H1 (cell line): ENCODE results near the gene MARCHF3. TPM values are rescaled to one million over a fixed set of nuclear protein-coding genes. Genes with fewer than 3 reads are reported as not detected.

ENCODE experiments used
- CTCF ChIA-PET: fragments of 300-600 bp; sonication (Branson Sonifier 250); formaldehyde crosslinking; loops from one replicate; lab custom pipeline; 2021; ENCODE audit not compliant: partially characterized antibody; lab: Charles Lee
- POLR2A ChIA-PET: fragments of 300-600 bp; sonication (Branson Sonifier 250); formaldehyde crosslinking; loops from one replicate; lab custom pipeline; 2021; ENCODE audit warnings: inconsistent platforms; ENCODE audit not compliant: partially characterized antibody; lab: Charles Lee
- DNase-seq, 2 experiments: peaks; one replicate each; pipeline versions ENCODE4 v3.0.0 to v3.0.0-alpha.2; 2010 to 2022; ENCODE audit warnings: low spot score in 2 of 2, low read depth in 1 of 2, mixed read lengths in 1 of 2
- FAIRE-seq: peaks from 2 replicates; lab custom pipeline; 2011; peaks lifted over from hg19 to GRCh38; lab: Jason Lieb, UNC
- H2AFZ ChIP-seq: 2 replicates; pipeline ENCODE4 v1.8.1; 2012; ENCODE audit warnings: low read length, inconsistent platforms
- H2AK5ac ChIP-seq: 2 replicates; pipeline ENCODE4 v1.6.1; 2013; ENCODE audit warnings: low read depth, low read length
- H2BK120ac ChIP-seq: replicated peaks from 2 replicates; pipeline ENCODE3; 2013; ENCODE audit warnings: low read depth, low read length, inconsistent platforms
- H2BK12ac ChIP-seq: 2 replicates; pipeline ENCODE4 v1.6.1; 2013; ENCODE audit warnings: low read depth, low read length
- H2BK15ac ChIP-seq: 2 replicates; pipeline ENCODE4 v1.6.1; 2013; ENCODE audit warnings: low read length
- H2BK20ac ChIP-seq: 2 replicates; pipeline ENCODE4 v1.6.1; 2013; ENCODE audit warnings: low read length
- H2BK5ac ChIP-seq: 2 replicates; pipeline ENCODE4 v1.6.1; 2013; ENCODE audit warnings: low read depth, low read length
- H3K14ac ChIP-seq: 2 replicates; pipeline ENCODE4 v1.6.1; 2013; ENCODE audit warnings: inconsistent platforms; ENCODE audit not compliant: insufficient read length
- H3K18ac ChIP-seq: 2 replicates; pipeline ENCODE4 v1.6.1; 2013; ENCODE audit warnings: low read length; ENCODE audit errors: extremely low read depth
- H3K23ac ChIP-seq: 2 replicates; pipeline ENCODE4 v1.6.1; 2013; ENCODE audit warnings: inconsistent platforms; ENCODE audit not compliant: insufficient read length
- H3K23me2 ChIP-seq: 2 replicates; pipeline ENCODE4 v1.6.1; 2013; ENCODE audit warnings: low read depth, low read length
- H3K27ac ChIP-seq: 2 replicates; pipeline ENCODE4 v1.6.1; 2011; ENCODE audit warnings: low read depth, low read length, inconsistent platforms
- H3K27me3 ChIP-seq, 4 experiments: replicated peaks in 1 of 4; 1 replicate in 1 of 4; 2 replicates in 3 of 4; pipeline versions ENCODE4 v1.6.1 to v1.8.1; 2011 to 2013; ENCODE audit warnings: low read length in 3 of 4, mild to moderate bottlenecking in 3 of 4, inconsistent platforms in 2 of 4, mixed read lengths in 2 of 4, moderate library complexity in 1 of 4; ENCODE audit not compliant: control insufficient read depth in 3 of 4, insufficient read depth in 3 of 4; ENCODE audit errors: extremely low read depth in 1 of 4
- H3K36me3 ChIP-seq, 4 experiments: 2 replicates each; pipeline versions ENCODE4 v1.6.1 to v1.8.1; 2011 to 2013; ENCODE audit warnings: mild to moderate bottlenecking in 4 of 4, low read length in 3 of 4, moderate library complexity in 2 of 4, control low read depth in 1 of 4, inconsistent platforms in 1 of 4; ENCODE audit not compliant: insufficient read depth in 4 of 4, control insufficient read depth in 2 of 4
- H3K4ac ChIP-seq: replicated peaks from 2 replicates; pipeline ENCODE3; 2013; ENCODE audit warnings: low read length, low read depth, mixed read lengths, inconsistent platforms; ENCODE audit not compliant: insufficient read length
- H3K4me1 ChIP-seq, 4 experiments: replicated peaks in 1 of 4; 1 replicate in 1 of 4; 2 replicates in 3 of 4; pipeline versions ENCODE4 v1.6.1 to v1.8.1; 2011 to 2013; ENCODE audit warnings: low read length in 3 of 4, inconsistent platforms in 2 of 4, mixed read lengths in 1 of 4; ENCODE audit not compliant: insufficient read depth in 4 of 4, control insufficient read depth in 3 of 4
- H3K4me2 ChIP-seq, 2 experiments: 2 replicates each; pipeline versions ENCODE4 v1.6.1 to v1.8.1; 2011 to 2013; ENCODE audit warnings: low read depth in 2 of 2, low read length in 2 of 2, control low read depth in 1 of 2, inconsistent platforms in 1 of 2, mild to moderate bottlenecking in 1 of 2; ENCODE audit not compliant: insufficient read depth in 1 of 2
- H3K4me3 ChIP-seq, 4 experiments: fragments of 200-600, 300-600 bp in 1 of 4; sonication (generic), shearing (Covaris generic), sonication (Bioruptor Twin) in 1 of 4; 2 replicates each; pipeline versions ENCODE4 v1.5.1 to v1.8.1; 2011 to 2016; ENCODE audit warnings: low read length in 4 of 4, low read depth in 3 of 4, control low read depth in 2 of 4, inconsistent platforms in 2 of 4, mild to moderate bottlenecking in 2 of 4, mixed read lengths in 1 of 4, moderate library complexity in 1 of 4; ENCODE audit not compliant: insufficient read depth in 2 of 4; ENCODE audit errors: extremely low read depth in 1 of 4
- H3K56ac ChIP-seq: replicated peaks from 2 replicates; pipeline ENCODE3; 2013; ENCODE audit warnings: low read depth, mild to moderate bottlenecking, mixed read lengths, low read length, inconsistent platforms; ENCODE audit not compliant: insufficient read length
- H3K79me1 ChIP-seq: 2 replicates; pipeline ENCODE4 v1.6.1; 2013; ENCODE audit warnings: low read depth, low read length, control low read depth
- H3K79me2 ChIP-seq, 2 experiments: 2 replicates each; pipeline versions ENCODE4 v1.6.1 to v1.8.1; 2012 to 2013; ENCODE audit warnings: low read length in 2 of 2, mild to moderate bottlenecking in 2 of 2, inconsistent platforms in 1 of 2; ENCODE audit not compliant: insufficient read depth in 2 of 2, control insufficient read depth in 1 of 2
- H3K9ac ChIP-seq, 4 experiments: replicated peaks in 1 of 4; 1 replicate in 1 of 4; 2 replicates in 3 of 4; pipeline versions ENCODE4 v1.6.1 to v1.8.1; 2011 to 2013; ENCODE audit warnings: low read depth in 3 of 4, low read length in 3 of 4, control low read depth in 2 of 4, mild to moderate bottlenecking in 2 of 4, moderate library complexity in 2 of 4, inconsistent platforms in 1 of 4; ENCODE audit errors: extremely low read depth in 1 of 4
- H3K9me3 ChIP-seq, 2 experiments: 2 replicates each; pipeline versions ENCODE4 v1.6.1 to v1.8.1; 2012 to 2013; ENCODE audit warnings: mild to moderate bottlenecking in 2 of 2, moderate library complexity in 2 of 2, control low read depth in 1 of 2, inconsistent platforms in 1 of 2, low read depth in 1 of 2, low read length in 1 of 2, mixed read lengths in 1 of 2; ENCODE audit not compliant: insufficient read depth in 2 of 2
- H4K20me1 ChIP-seq, 2 experiments: replicated peaks in 1 of 2; 2 replicates each; pipeline versions ENCODE3 to v1.8.1; 2011 to 2013; ENCODE audit warnings: inconsistent platforms in 2 of 2, low read length in 2 of 2, mild to moderate bottlenecking in 1 of 2; ENCODE audit not compliant: insufficient read depth in 2 of 2, control insufficient read depth in 1 of 2
- H4K5ac ChIP-seq: 2 replicates; pipeline ENCODE4 v1.6.1; 2013; ENCODE audit warnings: low read length, low read depth, mixed read lengths, inconsistent platforms; ENCODE audit not compliant: insufficient read length
- H4K8ac ChIP-seq: 2 replicates; pipeline ENCODE4 v1.8.0; 2013; ENCODE audit warnings: mild to moderate bottlenecking, moderate library complexity, low read length, inconsistent platforms; ENCODE audit not compliant: insufficient read depth; ENCODE audit errors: extremely low read depth
- H4K91ac ChIP-seq: replicated peaks from 2 replicates; pipeline ENCODE3; 2013; ENCODE audit warnings: low read length, mixed read lengths, inconsistent platforms; ENCODE audit not compliant: insufficient read length
- BACH1 ChIP-seq: IDR thresholded peaks from 2 replicates; pipeline ENCODE4 v1.6.1; 2012; ENCODE audit warnings: low read length, improper control_type of control experiment
- BCL11A ChIP-seq, 2 experiments: IDR thresholded peaks; one replicate each; pipeline ENCODE4 v1.6.1; 2011; ENCODE audit warnings: low read depth in 2 of 2, low read length in 2 of 2, mild to moderate bottlenecking in 2 of 2
- CREB1 ChIP-seq: IDR thresholded peaks from 2 replicates; pipeline ENCODE4 v1.6.1; 2012; ENCODE audit warnings: inconsistent platforms
- EP300 ChIP-seq, 2 experiments: IDR thresholded peaks; 1 replicate in 1 of 2; 2 replicates in 1 of 2; pipeline ENCODE4 v1.6.1; 2011 to 2012; ENCODE audit warnings: low read depth in 2 of 2, low read length in 2 of 2, mild to moderate bottlenecking in 2 of 2, borderline replicate concordance in 1 of 2, inconsistent platforms in 1 of 2, moderate library complexity in 1 of 2
- GABPA ChIP-seq: IDR thresholded peaks from 2 replicates; pipeline ENCODE4 v1.6.1; 2011; ENCODE audit warnings: mild to moderate bottlenecking, low read length, moderate library complexity, borderline replicate concordance; ENCODE audit not compliant: insufficient read depth
- KDM1A ChIP-seq: fragments of 200-600, 300-600 bp; sonication (generic); IDR thresholded peaks from 2 replicates; pipeline ENCODE4 v1.7.1; 2016; ENCODE audit warnings: mild to moderate bottlenecking, low read length, borderline replicate concordance
- NANOG ChIP-seq: IDR thresholded peaks from 2 replicates; pipeline ENCODE4 v1.6.1; 2011; ENCODE audit warnings: low read length, low read depth, mild to moderate bottlenecking, inconsistent platforms; ENCODE audit not compliant: insufficient read depth, poor library complexity, severe bottlenecking
- RNF2 ChIP-seq: fragments of 200-900, 300-1000 bp; sonication (generic); IDR thresholded peaks from 2 replicates; pipeline ENCODE4 v1.7.1; 2016; ENCODE audit warnings: borderline replicate concordance, low read depth, mild to moderate bottlenecking, antibody characterized with exemption, low read length; ENCODE audit not compliant: poor library complexity, severe bottlenecking; ENCODE audit errors: missing control alignments
- SAP30 ChIP-seq: fragments of 300-600 bp; sonication (generic); IDR thresholded peaks from 2 replicates; pipeline ENCODE4 v1.7.1; 2012; ENCODE audit warnings: low read length, moderate library complexity, mild to moderate bottlenecking, inconsistent platforms; ENCODE audit not compliant: insufficient read depth, insufficient replicate concordance
- SP2 ChIP-seq: IDR thresholded peaks from 2 replicates; pipeline ENCODE4 v1.6.1; 2012; ENCODE audit warnings: mild to moderate bottlenecking, low read length, inconsistent platforms
- SP4 ChIP-seq: IDR thresholded peaks from 2 replicates; pipeline ENCODE4 v1.6.1; 2012; ENCODE audit warnings: low read length, inconsistent platforms
- TCF12 ChIP-seq: IDR thresholded peaks from 2 replicates; pipeline ENCODE4 v1.6.1; 2011; ENCODE audit warnings: low read depth, mild to moderate bottlenecking, low read length
- WGBS, 2 experiments: shearing (Covaris generic) in 1 of 2; methylation state at CpG; one replicate each; pipeline versions ENCODE4 v1.1.6 to v1.1.7; 2013 to 2015; ENCODE audit warnings: low lambda C conversion rate in 2 of 2, mixed read lengths in 2 of 2, inconsistent platforms in 1 of 2, low coverage in 1 of 2, missing lambda C conversion rate in 1 of 2; ENCODE audit not compliant: insufficient replicate concordance in 2 of 2, insufficient coverage in 1 of 2, insufficient read length in 1 of 2; ENCODE audit errors: extremely low coverage in 1 of 2, missing lambda C conversion rate in 1 of 2; 5-methylcytosine and 5-hydroxymethylcytosine counted together
- polyA plus RNA-seq, 7 experiments: library from polyadenylated mRNA; depleted of rRNA in 3 of 7; stranded (reverse) in 5 of 7; unstranded in 2 of 7; fragments of >200 nt in 5 of 7; fragments of 200-250 nt in 2 of 7; gene quantifications; 1 replicate in 5 of 7; 2 replicates in 1 of 7; 4 replicates in 1 of 7; pipeline versions ENCODE4 v1.2.1 to v1.2.3, GENCODE V29; 2011 to 2013; ENCODE audit warnings: missing spikeins in 2 of 7, mixed read lengths in 2 of 7
- total RNA-seq: library from RNA; stranded (reverse); fragmentation: NEBNext Ultra II Directional; extraction: Animal tissue kit (Norgen Biotek cat#: 25700); gene quantifications from 2 replicates; pipeline ENCODE4 v1.2.1, GENCODE V29; 2021

The MARCHF3 gene
- total and polyA plus RNA-seq, 2 of the 8 experiments (the other 6 are each of a cell fraction or from before 2014, with no cell fraction given): 12.0 to 16.9 TPM

GRCh38 chr5:127079994-127080491 is 49.7 kb upstream of the MARCHF3 start:
- H4K8ac ChIP-seq: no peak overlapping the region
- ChIA-PET CTCF (interaction anchor here (1.2 to 1.6 kb wide), 3 partner anchors 11 to 380 kb away, joined by 4 to 5 read pairs (median 4); no protein-coding TSS in a partner anchor), POLR2A (interaction anchor here (1.1 kb wide), 1 partner anchor 55 kb away, joined by 3 read pairs; no protein-coding TSS in a partner anchor)
- peaks cover 4 to 9% (median 7%) of the 10 kb centered on the region in 4 experiments; a peak in 6 of 7 replicates for H3K4me1 ChIP-seq
- no peaks in the 10 kb centered on the region for H3K79me1 ChIP-seq
- H3K18ac ChIP-seq: no peak overlapping the region; the same call in 1 of the 2 replicates
- H3K36me3 ChIP-seq: no peaks in the 10 kb centered on the region
- H2BK15ac ChIP-seq: 0 out of 2 replicates have a peak overlapping the region, but pooled peaks have one; percentile 83
- peak overlapping the region; percentile 89; the same call in 1 of the 2 replicates for H2BK12ac ChIP-seq
- H3K56ac ChIP-seq: no peak overlapping the region
- H3K14ac ChIP-seq: no peak overlapping the region
- no peak overlapping the region for H3K4me3 ChIP-seq
- no peaks in the 10 kb centered on the region; the same call in none of the 2 replicates for H3K23me2 ChIP-seq
- peak overlapping the region; percentile 17 to 24; a peak in 2 of 4 replicates for H3K4me2 ChIP-seq
- H3K79me2 ChIP-seq: no peaks in the 10 kb centered on the region
- H2AK5ac ChIP-seq: no peak overlapping the region
- H4K20me1 ChIP-seq: no peaks in the 10 kb centered on the region
- H2BK120ac ChIP-seq: no peak overlapping the region
- H3K4ac ChIP-seq: no peak overlapping the region
- H4K91ac ChIP-seq: no peak overlapping the region
- no peaks in the 10 kb centered on the region for H3K9me3 ChIP-seq
- H2BK5ac ChIP-seq: peak overlapping the region; percentile 61; the same call in 1 of the 2 replicates
- H3K9ac ChIP-seq: no peak overlapping the region
- H4K5ac ChIP-seq: no peak overlapping the region
- no peak overlapping the region for H3K27ac ChIP-seq
- no peak overlapping the region for H2BK20ac ChIP-seq
- no peaks in the 10 kb centered on the region for H3K27me3 ChIP-seq
- H3K23ac ChIP-seq: no peak overlapping the region
- peak overlapping the region; percentile 72; the same call in 1 of the 2 replicates for H2AFZ ChIP-seq
- no peak for FAIRE-seq
- WGBS, 2 experiments: 33% methylated on average over 9 of the region's 9 CpGs; no CpG with 5 or more reads in 1 of the 2 experiments
- DNase-seq: no peak
- TF ChIP-seq SAP30: no peak
- TF ChIP-seq BACH1: no peak
- no peak for TF ChIP-seq GABPA
- peak in 1 of 2 experiments; percentile 2 for TF ChIP-seq BCL11A (IDR thresholded peaks at IDR 0.05; ENCODE audit: low read depth in 2 of 2, low read length in 2 of 2)
- no peak for TF ChIP-seq SP2
- peak; percentile 91 for TF ChIP-seq NANOG
- TF ChIP-seq CREB1: no peak
- peak; percentile 76; the same call in 1 of the 2 replicates for TF ChIP-seq TCF12
- no peak for TF ChIP-seq RNF2
- TF ChIP-seq KDM1A: no peak
- peak in 1 of 2 experiments; percentile 30; a peak in 1 of 3 replicates for TF ChIP-seq EP300 (IDR thresholded peaks at IDR 0.05; ENCODE audit: borderline replicate concordance in 1 of 2, low read depth in 2 of 2, low read length in 2 of 2)
- TF ChIP-seq SP4: no peak
